K562 (cell line): ENCODE results near the gene CA5B. TPM values are rescaled to one million over a fixed set of nuclear protein-coding genes. Genes with fewer than 3 reads are reported as not detected.

Source experiments
- ATAC-seq: fragments of 200-7000 bp; cut with Tn5 transposase; 3 replicates; pipeline ENCODE4 v1.9.1; 2020; ENCODE audit warnings: moderate library complexity
- BruUV-seq: library from RNA; stranded (reverse); fragments of 400-500 nt; replicated peaks from 2 replicates; lab custom pipeline; 2021; lab: Mats Ljungman, UMichigan
- CTCF ChIA-PET: fragments of 300-600 bp; formaldehyde crosslinking; extraction: SDS; loops from one replicate; lab custom pipeline; 2021; ENCODE audit warnings: low intra/inter-chr PET ratio; lab: Yijun Ruan, JAX
- POLR2A ChIA-PET: fragments of 300-600, 350-650 bp; sonication (Branson Sonifier 250); formaldehyde crosslinking; extraction: SDS; loops from one replicate; lab custom pipeline; 2021; ENCODE audit warnings: antibody characterized with exemption, inconsistent platforms; lab: Yijun Ruan, JAX
- DNase-seq, 4 experiments: peaks; one replicate each; pipeline versions ENCODE4 v3.0.0 to v3.0.0-alpha.2; 2011 to 2018; ENCODE audit warnings: low spot score in 3 of 4, mixed read lengths in 3 of 4; ENCODE audit errors: extremely low read depth in 1 of 4
- FAIRE-seq: peaks from 2 replicates; lab custom pipeline; 2011; peaks lifted over from hg19 to GRCh38; lab: Jason Lieb, UNC
- H2AFZ ChIP-seq: 2 replicates; pipeline ENCODE4 v1.6.0; 2011; ENCODE audit warnings: low read depth, low read length, control low read depth, inconsistent platforms
- H3K27ac ChIP-seq: fragments of 200-600 bp; 3 replicates; pipeline ENCODE4 v1.8.0; 2011; ENCODE audit warnings: low read depth, mild to moderate bottlenecking, control low read depth, inconsistent platforms, low read length, moderate library complexity, mixed read lengths; ENCODE audit errors: extremely low read depth
- H3K27me3 ChIP-seq, 2 experiments: fragments of 300-600 bp in 1 of 2; 2 replicates in 1 of 2; 3 replicates in 1 of 2; pipeline versions ENCODE4 v1.6.0 to v1.8.0; 2011; ENCODE audit warnings: inconsistent platforms in 2 of 2, low read length in 2 of 2, mild to moderate bottlenecking in 1 of 2, mixed read lengths in 1 of 2, moderate library complexity in 1 of 2; ENCODE audit not compliant: control insufficient read depth in 2 of 2, insufficient read depth in 2 of 2
- H3K36me3 ChIP-seq: fragments of 300-600 bp; 3 replicates; pipeline ENCODE4 v1.8.0; 2011; ENCODE audit warnings: mild to moderate bottlenecking, low read length, inconsistent platforms; ENCODE audit not compliant: control insufficient read depth, insufficient read depth
- H3K4me1 ChIP-seq, 2 experiments: fragments of 200-600 bp in 1 of 2; replicated peaks in 1 of 2; 2 replicates in 1 of 2; 3 replicates in 1 of 2; pipeline versions ENCODE4 v1.5.1 to v1.8.0; 2011; ENCODE audit warnings: inconsistent platforms in 2 of 2, low read length in 2 of 2, mild to moderate bottlenecking in 1 of 2, mixed read lengths in 1 of 2, moderate library complexity in 1 of 2; ENCODE audit not compliant: control insufficient read depth in 2 of 2, insufficient read depth in 2 of 2
- H3K4me2 ChIP-seq: 2 replicates; pipeline ENCODE4 v1.6.1; 2011; ENCODE audit warnings: low read length, control low read depth, inconsistent platforms, mixed read lengths; ENCODE audit not compliant: insufficient read depth
- H3K4me3 ChIP-seq: fragments of 200-600 bp; sonication (generic), shearing (Covaris generic); 2 replicates; pipeline ENCODE4 v1.5.1; 2016; ENCODE audit warnings: control low read depth, inconsistent platforms
- H3K79me2 ChIP-seq: fragments of 200-600 bp; 3 replicates; pipeline ENCODE4 v1.8.0; 2011; ENCODE audit warnings: low read length, inconsistent platforms; ENCODE audit not compliant: control insufficient read depth, insufficient read depth
- H3K9ac ChIP-seq, 2 experiments: 2 replicates each; pipeline versions ENCODE4 v1.6.0 to v1.6.1; 2011; ENCODE audit warnings: low read depth in 2 of 2, low read length in 2 of 2, control low read depth in 1 of 2, inconsistent platforms in 1 of 2, mild to moderate bottlenecking in 1 of 2, mixed read lengths in 1 of 2; ENCODE audit not compliant: insufficient read depth in 1 of 2
- H3K9me1 ChIP-seq: one replicate; pipeline ENCODE4 v1.6.0; 2011; ENCODE audit warnings: inconsistent platforms, mild to moderate bottlenecking, low read length, moderate library complexity; ENCODE audit not compliant: control insufficient read depth, insufficient read depth
- H3K9me3 ChIP-seq: replicated peaks from 2 replicates; pipeline ENCODE4 v1.5.1; 2011; ENCODE audit warnings: low read depth, low read length, inconsistent platforms; ENCODE audit not compliant: control insufficient read depth, insufficient read depth
- H4K20me1 ChIP-seq: replicated peaks from 2 replicates; pipeline ENCODE4 v1.6.1; 2011; ENCODE audit warnings: low read length, inconsistent platforms, mixed read lengths; ENCODE audit not compliant: control insufficient read depth, insufficient read depth
- CREB3L1 ChIP-seq: fragments of 450-650 bp; IDR thresholded peaks from 2 replicates; pipeline ENCODE4 v1.6.1; 2014; ENCODE audit warnings: low read depth, mild to moderate bottlenecking, moderate library complexity, borderline replicate concordance
- CREBBP ChIP-seq: IDR thresholded peaks from one replicate; pipeline ENCODE4 v1.6.1; 2012; ENCODE audit warnings: low read depth, mild to moderate bottlenecking, control low read depth, inconsistent platforms, low read length
- DNMT1 ChIP-seq: fragments of 450-650 bp; IDR thresholded peaks from 2 replicates; pipeline ENCODE4 v1.6.1; 2016; ENCODE audit warnings: antibody characterized with exemption, mild to moderate bottlenecking
- KDM1A ChIP-seq, 2 experiments: fragments of 450-650 bp; IDR thresholded peaks; 2 replicates each; pipeline ENCODE4 v1.6.1; 2016; ENCODE audit warnings: mild to moderate bottlenecking in 2 of 2
- NFE2L1 ChIP-seq: fragments of 450-650 bp; IDR thresholded peaks from 2 replicates; pipeline ENCODE4 v1.6.1; 2016; ENCODE audit warnings: missing genetic modification characterization, low read depth, mild to moderate bottlenecking, missing compliant biosample characterization, moderate library complexity, borderline replicate concordance
- POU5F1 ChIP-seq: fragments of 150-350 bp; IDR thresholded peaks from 2 replicates; pipeline ENCODE4 v1.6.1; 2014; ENCODE audit warnings: borderline replicate concordance, low read length, low read depth, mild to moderate bottlenecking; ENCODE audit not compliant: partially characterized antibody
- RBM39 ChIP-seq: fragments of 200-400 bp; formaldehyde crosslinking; optimal IDR thresholded peaks from 2 replicates; pipeline ENCODE3; 2018; ENCODE audit warnings: low read depth, low read length
- SMARCB1 ChIP-seq: IDR thresholded peaks from 2 replicates; pipeline ENCODE4 v1.6.1; 2011; ENCODE audit warnings: improper control_type of control experiment, low read depth; ENCODE audit not compliant: insufficient read length
- ZBED1 ChIP-seq: IDR thresholded peaks from 2 replicates; pipeline ENCODE4 v1.6.1; 2014
- ZBTB34 ChIP-seq: fragments of 250-450 bp; sonication (Bioruptor Pico); IDR thresholded peaks from 2 replicates; pipeline ENCODE4 v1.8.0; 2021; ENCODE audit warnings: mild to moderate bottlenecking, moderate library complexity
- ZNF699 ChIP-seq: fragments of 250-450 bp; sonication (Bioruptor Pico); IDR thresholded peaks from 2 replicates; pipeline ENCODE4 v1.8.0; 2021; ENCODE audit warnings: mild to moderate bottlenecking, moderate library complexity; ENCODE audit not compliant: insufficient replicate concordance
- ZNF717 ChIP-seq: fragments of 250-450 bp; sonication (Bioruptor Pico); IDR thresholded peaks from 2 replicates; pipeline ENCODE4 v1.5.0; 2021
- ZNF830 ChIP-seq: fragments of 250-450 bp; sonication (Bioruptor Pico); IDR thresholded peaks from 2 replicates; pipeline ENCODE4 v1.5.0; 2021; ENCODE audit warnings: mild to moderate bottlenecking
- ZSCAN32 ChIP-seq: fragments of 450-650 bp; formaldehyde crosslinking; IDR thresholded peaks from 2 replicates; pipeline ENCODE4 v1.4.0; 2020; ENCODE audit warnings: mild to moderate bottlenecking, moderate library complexity
- WGBS: fragments of 100-300 bp; shearing (Covaris generic); methylation state at CpG from one replicate; pipeline ENCODE4 v1.1.6; 2016; ENCODE audit warnings: low coverage, mixed read lengths; ENCODE audit not compliant: insufficient coverage; ENCODE audit errors: missing lambda C conversion rate; 5-methylcytosine and 5-hydroxymethylcytosine counted together
- in situ Hi-C: fragments of 300-500 bp; cut with MboI; formaldehyde crosslinking; loops from 4 replicates; pipeline ENCODE4 v1.15.0; 2018; ENCODE audit warnings: inconsistent platforms, mixed read lengths
- intact Hi-C: fragments of 100-400 bp; cut with micrococcal nuclease; formaldehyde crosslinking; loops from 2 replicates; pipeline ENCODE4 v1.14.2; 2022
- polyA plus RNA-seq, 8 experiments: library from polyadenylated mRNA; depleted of rRNA in 4 of 8; stranded (reverse) in 5 of 8; unstranded in 3 of 8; fragments of >200 nt; fragmentation: Nextera tagmentation in 2 of 8; fragmentation: Illumina TruSeq in 1 of 8; extraction: Ambion mirVana in 2 of 8; extraction: Trizol in 1 of 8; gene quantifications; 2 replicates each; pipeline versions ENCODE4 v1.2.1 to v1.2.3, GENCODE V29; 2011 to 2014; ENCODE audit warnings: inconsistent platforms in 1 of 8, missing spikeins in 1 of 8
- total RNA-seq, 7 experiments: library from RNA; depleted of rRNA in 6 of 7; stranded (reverse); fragments of >200 nt in 6 of 7; fragmentation: Illumina TruSeq in 2 of 7; extraction: Trizol in 2 of 7; gene quantifications; 2 replicates each; pipeline versions ENCODE4 v1.2.1 to v1.2.3, GENCODE V29; 2011 to 2021; ENCODE audit warnings: low replicate concordance in 1 of 7

CA5B gene
- total and polyA plus RNA-seq, 9 of the 15 experiments (the other 6 are each of a cell fraction or from before 2014, with no cell fraction given), result 0.55 to 3.7 (median 2.6) TPM

GRCh38 chrX:15812192-15812938 is 74.3 kb downstream of the CA5B start:
- Histone ChIP-seq H3K4me3 (no peak overlapping the region), H3K4me2 (no peak overlapping the region), H3K27me3 (no peaks in the 10 kb centered on the region), H3K27ac (no peak overlapping the region), H2AFZ (no peak overlapping the region), H3K9me3 (no peaks in the 10 kb centered on the region), H3K79me2 (no peaks in the 10 kb centered on the region), H3K36me3 (peaks cover 37% of the 10 kb centered on the region; the same call in 1 of the 3 replicates), H3K9ac (no peak overlapping the region), H3K4me1 (no peaks in the 10 kb centered on the region), H3K9me1 (no peaks in the 10 kb centered on the region), H4K20me1 (no peaks in the 10 kb centered on the region)
- DNase-seq (no peak), FAIRE-seq (no peak), ATAC-seq (no peak)
- TF ChIP-seq ZSCAN32, result no peak
- no peak for TF ChIP-seq ZBTB34 (CRISPR knock-in tag)
- TF ChIP-seq ZBED1, result no peak
- intact Hi-C loops (no loop called here), in situ Hi-C loops (no loop called here)
- no TSS peak for BruUV-seq
- ChIA-PET CTCF (no interaction called here), POLR2A (no interaction called here)
- WGBS, result 90% methylated on average over 7 of the region's 8 CpGs

GRCh38 chrX:15813416-15813815 is 75.3 kb downstream of the CA5B start:
- H3K9me3 ChIP-seq, result no peaks in the 10 kb centered on the region
- H3K79me2 ChIP-seq, result no peaks in the 10 kb centered on the region
- in situ Hi-C loops (no loop called here), intact Hi-C loops (no loop called here)
- H2AFZ ChIP-seq, result no peak overlapping the region
- no peak for FAIRE-seq
- no TSS peak for BruUV-seq
- H3K36me3 ChIP-seq, result peaks cover 36% of the 10 kb centered on the region; the same call in 1 of the 3 replicates
- no peaks in the 10 kb centered on the region for H3K27me3 ChIP-seq
- 88% methylated on average over 1 of the region's 1 CpG for WGBS
- ChIA-PET POLR2A (no interaction called here), CTCF (no interaction called here)
- no peaks in the 10 kb centered on the region for H3K4me1 ChIP-seq
- no peak overlapping the region for H3K4me2 ChIP-seq
- H3K4me3 ChIP-seq, result no peak overlapping the region
- H3K9ac ChIP-seq, result no peak overlapping the region
- ATAC-seq, result no peak
- no peak overlapping the region for H3K27ac ChIP-seq
- H4K20me1 ChIP-seq, result no peaks in the 10 kb centered on the region
- no peaks in the 10 kb centered on the region for H3K9me1 ChIP-seq
- DNase-seq, result no peak
- TF ChIP-seq SMARCB1 (no peak), POU5F1 (no peak), CREB3L1 (no peak), DNMT1 (no peak), KDM1A (IDR thresholded peaks at IDR 0.05) (no peak), ZNF717 (CRISPR knock-in tag) (no peak), ZNF699 (no peak), ZNF830 (CRISPR knock-in tag) (no peak), RBM39 (no peak), CREBBP (no peak), NFE2L1 (tag) (no peak)
